ENCODE data around the gene TMEM37. TPM values are rescaled to one million over a fixed set of nuclear protein-coding genes. Genes with fewer than 3 reads are reported as not detected.

TMEM37 gene
- total and polyA plus RNA-seq, 2 of the 13 experiments (the other 11 are each of a cell fraction or from before 2014, with no cell fraction given): 37.7 to 115 TPM

DNA sequence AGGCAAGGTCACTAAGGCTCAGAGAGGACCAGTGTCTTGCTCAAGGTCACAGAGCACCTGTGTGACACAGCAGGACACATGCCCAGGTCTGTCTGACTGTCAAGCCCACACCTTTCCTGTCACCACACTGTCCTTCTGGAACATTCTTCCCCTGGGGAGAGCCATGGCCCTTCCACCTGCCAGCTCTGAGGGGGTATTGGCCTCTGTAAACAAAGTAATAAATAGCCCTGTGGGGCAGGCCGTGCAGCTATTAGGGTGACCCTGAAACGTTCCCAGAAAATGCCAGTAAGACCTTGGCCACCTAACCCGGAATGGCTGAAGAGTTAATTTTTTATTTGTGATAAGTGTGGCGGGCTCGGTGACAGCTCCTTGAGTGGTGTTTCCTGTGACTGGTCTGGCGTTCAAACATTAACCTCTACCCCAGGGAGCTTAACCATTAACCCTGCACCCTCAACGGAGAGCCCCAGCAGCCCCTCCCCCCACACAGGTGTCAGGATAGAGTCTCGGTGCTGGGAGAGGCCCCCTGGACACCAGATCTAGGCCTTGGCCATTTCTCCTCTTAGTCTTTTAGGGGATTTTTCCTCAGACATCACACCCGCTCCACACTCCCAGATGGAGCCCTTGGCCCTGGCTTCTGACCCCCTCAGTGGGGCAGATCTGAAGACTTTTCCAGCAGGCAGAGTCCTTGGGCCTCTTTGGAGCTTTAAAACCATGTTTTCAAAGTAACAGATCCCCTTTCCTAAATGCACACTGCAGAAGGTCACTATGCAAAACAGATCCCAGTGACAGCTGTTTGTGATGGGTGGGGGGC is 56.0 kb downstream of the TMEM37 start (continued):
- peak; percentile 38 for TF ChIP-seq IKZF4 (CRISPR knock-in tag; IDR thresholded peaks at IDR 0.05; ENCODE audit: borderline replicate concordance, low read depth, not compliant biosample characterization)
- peak; percentile 82 for TF ChIP-seq HDAC2 (CRISPR knock-in tag; IDR thresholded peaks at IDR 0.05)
- TF ChIP-seq, protein P1, sequence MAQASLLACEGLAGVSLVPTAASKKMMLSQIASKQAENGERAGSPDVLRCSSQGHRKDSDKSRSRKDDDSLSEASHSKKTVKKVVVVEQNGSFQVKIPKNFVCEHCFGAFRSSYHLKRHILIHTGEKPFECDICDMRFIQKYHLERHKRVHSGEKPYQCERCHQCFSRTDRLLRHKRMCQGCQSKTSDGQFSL (CRISPR knock-in tag; IDR thresholded peaks at IDR 0.05): no peak
- no peak for TF ChIP-seq ZFP1 (CRISPR knock-in tag; IDR thresholded peaks at IDR 0.05)
- TF ChIP-seq, protein P2, sequence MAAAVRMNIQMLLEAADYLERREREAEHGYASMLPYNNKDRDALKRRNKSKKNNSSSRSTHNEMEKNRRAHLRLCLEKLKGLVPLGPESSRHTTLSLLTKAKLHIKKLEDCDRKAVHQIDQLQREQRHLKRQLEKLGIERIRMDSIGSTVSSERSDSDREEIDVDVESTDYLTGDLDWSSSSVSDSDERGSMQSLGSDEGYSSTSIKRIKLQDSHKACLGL (CRISPR knock-in tag; IDR thresholded peaks at IDR 0.05): no peak
- TF ChIP-seq CBX1 (IDR thresholded peaks at IDR 0.05; ENCODE audit: low read depth): no peak
- TF ChIP-seq, protein P3, sequence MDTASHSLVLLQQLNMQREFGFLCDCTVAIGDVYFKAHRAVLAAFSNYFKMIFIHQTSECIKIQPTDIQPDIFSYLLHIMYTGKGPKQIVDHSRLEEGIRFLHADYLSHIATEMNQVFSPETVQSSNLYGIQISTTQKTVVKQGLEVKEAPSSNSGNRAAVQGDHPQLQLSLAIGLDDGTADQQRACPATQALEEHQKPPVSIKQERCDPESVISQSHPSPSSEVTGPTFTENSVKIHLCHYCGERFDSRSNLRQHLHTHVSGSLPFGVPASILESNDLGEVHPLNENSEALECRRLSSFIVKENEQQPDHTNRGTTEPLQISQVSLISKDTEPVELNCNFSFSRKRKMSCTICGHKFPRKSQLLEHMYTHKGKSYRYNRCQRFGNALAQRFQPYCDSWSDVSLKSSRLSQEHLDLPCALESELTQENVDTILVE (CRISPR knock-in tag; IDR thresholded peaks at IDR 0.05): 0 out of 2 replicates have a peak, but pooled peaks have one; percentile 21
- TF ChIP-seq NRL (CRISPR knock-in tag; IDR thresholded peaks at IDR 0.05; ENCODE audit: borderline replicate concordance): 0 out of 2 replicates have a peak, but pooled peaks have one; percentile 42
- TF ChIP-seq BORCS8-MEF2B (CRISPR knock-in tag; IDR thresholded peaks at IDR 0.05): peak; percentile 72; the same call in 1 of the 2 replicates
- TF ChIP-seq ZNF138 (CRISPR knock-in tag; IDR thresholded peaks at IDR 0.05; ENCODE audit: low read depth): peak; percentile 85
- TF ChIP-seq, protein P4, sequence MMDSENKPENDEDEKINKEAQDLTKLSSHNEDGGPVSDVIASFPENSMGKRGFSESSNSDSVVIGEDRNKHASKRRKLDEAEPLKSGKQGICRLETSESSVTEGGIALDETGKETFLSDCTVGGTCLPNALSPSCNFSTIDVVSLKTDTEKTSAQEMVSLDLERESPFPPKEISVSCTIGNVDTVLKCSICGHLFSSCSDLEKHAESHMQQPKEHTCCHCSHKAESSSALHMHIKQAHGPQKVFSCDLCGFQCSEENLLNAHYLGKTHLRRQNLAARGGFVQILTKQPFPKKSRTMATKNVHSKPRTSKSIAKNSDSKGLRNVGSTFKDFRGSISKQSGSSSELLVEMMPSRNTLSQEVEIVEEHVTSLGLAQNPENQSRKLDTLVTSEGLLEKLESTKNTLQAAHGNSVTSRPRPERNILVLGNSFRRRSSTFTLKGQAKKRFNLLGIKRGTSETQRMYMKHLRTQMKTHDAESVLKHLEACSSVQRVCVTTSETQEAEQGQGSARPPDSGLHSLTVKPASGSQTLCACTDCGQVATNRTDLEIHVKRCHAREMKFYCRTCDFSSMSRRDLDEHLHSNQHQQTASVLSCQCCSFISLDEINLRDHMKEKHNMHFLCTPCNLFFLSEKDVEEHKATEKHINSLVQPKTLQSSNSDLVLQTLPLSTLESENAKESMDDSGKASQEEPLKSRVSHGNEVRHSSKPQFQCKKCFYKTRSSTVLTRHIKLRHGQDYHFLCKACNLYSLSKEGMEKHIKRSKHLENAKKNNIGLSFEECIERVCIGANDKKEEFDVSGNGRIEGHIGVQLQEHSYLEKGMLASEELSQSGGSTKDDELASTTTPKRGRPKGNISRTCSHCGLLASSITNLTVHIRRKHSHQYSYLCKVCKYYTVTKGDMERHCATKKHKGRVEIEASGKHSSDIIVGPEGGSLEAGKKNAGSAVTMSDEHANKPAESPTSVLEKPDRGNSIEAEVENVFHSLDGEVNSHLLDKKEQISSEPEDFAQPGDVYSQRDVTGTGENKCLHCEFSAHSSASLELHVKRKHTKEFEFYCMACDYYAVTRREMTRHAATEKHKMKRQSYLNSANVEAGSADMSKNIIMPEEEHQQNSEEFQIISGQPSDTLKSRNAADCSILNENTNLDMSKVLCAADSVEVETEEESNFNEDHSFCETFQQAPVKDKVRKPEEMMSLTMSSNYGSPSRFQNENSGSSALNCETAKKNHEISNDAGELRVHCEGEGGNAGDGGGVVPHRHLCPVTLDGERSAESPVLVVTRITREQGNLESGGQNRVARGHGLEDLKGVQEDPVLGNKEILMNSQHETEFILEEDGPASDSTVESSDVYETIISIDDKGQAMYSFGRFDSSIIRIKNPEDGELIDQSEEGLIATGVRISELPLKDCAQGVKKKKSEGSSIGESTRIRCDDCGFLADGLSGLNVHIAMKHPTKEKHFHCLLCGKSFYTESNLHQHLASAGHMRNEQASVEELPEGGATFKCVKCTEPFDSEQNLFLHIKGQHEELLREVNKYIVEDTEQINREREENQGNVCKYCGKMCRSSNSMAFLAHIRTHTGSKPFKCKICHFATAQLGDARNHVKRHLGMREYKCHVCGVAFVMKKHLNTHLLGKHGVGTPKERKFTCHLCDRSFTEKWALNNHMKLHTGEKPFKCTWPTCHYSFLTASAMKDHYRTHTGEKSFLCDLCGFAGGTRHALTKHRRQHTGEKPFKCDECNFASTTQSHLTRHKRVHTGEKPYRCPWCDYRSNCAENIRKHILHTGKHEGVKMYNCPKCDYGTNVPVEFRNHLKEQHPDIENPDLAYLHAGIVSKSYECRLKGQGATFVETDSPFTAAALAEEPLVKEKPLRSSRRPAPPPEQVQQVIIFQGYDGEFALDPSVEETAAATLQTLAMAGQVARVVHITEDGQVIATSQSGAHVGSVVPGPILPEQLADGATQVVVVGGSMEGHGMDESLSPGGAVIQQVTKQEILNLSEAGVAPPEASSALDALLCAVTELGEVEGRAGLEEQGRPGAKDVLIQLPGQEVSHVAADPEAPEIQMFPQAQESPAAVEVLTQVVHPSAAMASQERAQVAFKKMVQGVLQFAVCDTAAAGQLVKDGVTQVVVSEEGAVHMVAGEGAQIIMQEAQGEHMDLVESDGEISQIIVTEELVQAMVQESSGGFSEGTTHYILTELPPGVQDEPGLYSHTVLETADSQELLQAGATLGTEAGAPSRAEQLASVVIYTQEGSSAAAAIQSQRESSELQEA (CRISPR knock-in tag; IDR thresholded peaks at IDR 0.05; ENCODE audit: not compliant biosample characterization): no peak
- TF ChIP-seq, protein P5, sequence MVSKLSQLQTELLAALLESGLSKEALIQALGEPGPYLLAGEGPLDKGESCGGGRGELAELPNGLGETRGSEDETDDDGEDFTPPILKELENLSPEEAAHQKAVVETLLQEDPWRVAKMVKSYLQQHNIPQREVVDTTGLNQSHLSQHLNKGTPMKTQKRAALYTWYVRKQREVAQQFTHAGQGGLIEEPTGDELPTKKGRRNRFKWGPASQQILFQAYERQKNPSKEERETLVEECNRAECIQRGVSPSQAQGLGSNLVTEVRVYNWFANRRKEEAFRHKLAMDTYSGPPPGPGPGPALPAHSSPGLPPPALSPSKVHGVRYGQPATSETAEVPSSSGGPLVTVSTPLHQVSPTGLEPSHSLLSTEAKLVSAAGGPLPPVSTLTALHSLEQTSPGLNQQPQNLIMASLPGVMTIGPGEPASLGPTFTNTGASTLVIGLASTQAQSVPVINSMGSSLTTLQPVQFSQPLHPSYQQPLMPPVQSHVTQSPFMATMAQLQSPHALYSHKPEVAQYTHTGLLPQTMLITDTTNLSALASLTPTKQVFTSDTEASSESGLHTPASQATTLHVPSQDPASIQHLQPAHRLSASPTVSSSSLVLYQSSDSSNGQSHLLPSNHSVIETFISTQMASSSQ (IDR thresholded peaks at IDR 0.05; ENCODE audit: low read depth): peak; percentile 98
- TF ChIP-seq, protein P5 (CRISPR knock-in tag; IDR thresholded peaks at IDR 0.05; ENCODE audit: borderline replicate concordance): peak; percentile 99
- TF ChIP-seq ISL2 (CRISPR knock-in tag; IDR thresholded peaks at IDR 0.05): peak; percentile 72

Data from HepG2 (cell line).